ENCODE data around the gene DPPA4. TPM values are rescaled to one million over a fixed set of nuclear protein-coding genes. Genes with fewer than 3 reads are reported as not detected.

The DPPA4 gene
- polyA plus RNA-seq, 1 of the 3 experiments (the other 2 are of a cell fraction): not detected

DNA sequence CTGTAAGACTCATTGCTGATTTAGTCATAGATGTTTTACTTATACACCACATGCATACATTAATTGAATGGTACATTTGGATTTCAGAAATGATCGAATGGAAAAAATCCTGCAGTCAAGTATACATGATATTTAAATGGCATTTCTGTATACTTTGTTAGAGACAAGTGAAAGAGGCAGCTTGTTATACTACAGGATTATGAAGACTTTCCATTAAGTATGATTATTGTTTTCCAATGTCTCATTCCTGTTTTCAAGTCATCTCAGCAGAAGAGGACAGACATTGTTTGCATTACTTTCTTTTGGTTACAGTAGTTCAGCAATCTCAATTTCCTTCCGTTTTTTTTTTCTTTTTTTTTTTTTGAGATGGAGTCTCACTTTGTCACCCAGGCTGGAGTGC, 36.6 kb upstream of the DPPA4 start:
- Histone ChIP-seq H3K79me2 (ENCODE audit: insufficient read depth) (no peaks in the 10 kb centered on the region), H3K9me3 (no peaks in the 10 kb centered on the region), H3F3A (replicated peaks; ENCODE audit: insufficient read depth) (no peaks in the 10 kb centered on the region), H2AFZ (ENCODE audit: low read depth) (no peak overlapping the region), H3K36me3 (replicated peaks in 1 of 2; ENCODE audit: control insufficient read depth in 1 of 2, insufficient read depth in 2 of 2, low read length in 1 of 2) (no peaks in the 10 kb centered on the region), H3K27ac (ENCODE audit: low read depth in 2 of 2, low read length in 1 of 2) (no peak overlapping the region), H3K4me3 (ENCODE audit: low read depth in 2 of 2, low read length in 1 of 2) (no peak overlapping the region), H3K9ac (no peak overlapping the region), H3K9me2 (no peaks in the 10 kb centered on the region), H3K27me3 (ENCODE audit: insufficient read depth) (no peaks in the 10 kb centered on the region), H3K4me2 (no peak overlapping the region), H3K4me1 (ENCODE audit: control insufficient read depth in 1 of 2, insufficient read depth in 2 of 2, low read depth in 1 of 2, low read length in 1 of 2) (no peaks in the 10 kb centered on the region), H4K20me1 (ENCODE audit: insufficient read depth) (no peaks in the 10 kb centered on the region)
- DNase-seq: no peak
- TF ChIP-seq JUND (IDR thresholded peaks at IDR 0.05) (no peak), EP300 (IDR thresholded peaks at IDR 0.05; ENCODE audit: borderline replicate concordance in 1 of 2, low read depth in 1 of 2, low read length in 1 of 2) (no peak), SMC3 (IDR thresholded peaks at IDR 0.05; ENCODE audit: low read depth, low read length) (no peak), YY1 (IDR thresholded peaks at IDR 0.05; ENCODE audit: low read depth) (no peak), MEF2A (IDR thresholded peaks at IDR 0.05; ENCODE audit: borderline replicate concordance, low read depth) (no peak), RAD21 (IDR thresholded peaks at IDR 0.05; ENCODE audit: low read length) (no peak), NRF1 (IDR thresholded peaks at IDR 0.05; ENCODE audit: low read depth, low read length) (no peak), NFIC (IDR thresholded peaks at IDR 0.05; ENCODE audit: borderline replicate concordance) (no peak), POLR2AphosphoS5 (IDR thresholded peaks at IDR 0.05; ENCODE audit: low read depth, low read length) (no peak), FOSL2 (IDR thresholded peaks at IDR 0.05; ENCODE audit: borderline replicate concordance, low read depth) (no peak), EZH2phosphoT487 (IDR thresholded peaks at IDR 0.05; ENCODE audit: borderline replicate concordance, low read depth) (no peak), IRF3 (IDR thresholded peaks at IDR 0.05; ENCODE audit: low read depth, low read length) (no peak), TCF12 (IDR thresholded peaks at IDR 0.05) (no peak), RFX5 (IDR thresholded peaks at IDR 0.05; ENCODE audit: low read length) (no peak), MXI1 (IDR thresholded peaks at IDR 0.05; ENCODE audit: low read depth, low read length) (no peak), RCOR1 (IDR thresholded peaks at IDR 0.05; ENCODE audit: low read length) (no peak)
- TF ChIP-seq, protein P1, sequence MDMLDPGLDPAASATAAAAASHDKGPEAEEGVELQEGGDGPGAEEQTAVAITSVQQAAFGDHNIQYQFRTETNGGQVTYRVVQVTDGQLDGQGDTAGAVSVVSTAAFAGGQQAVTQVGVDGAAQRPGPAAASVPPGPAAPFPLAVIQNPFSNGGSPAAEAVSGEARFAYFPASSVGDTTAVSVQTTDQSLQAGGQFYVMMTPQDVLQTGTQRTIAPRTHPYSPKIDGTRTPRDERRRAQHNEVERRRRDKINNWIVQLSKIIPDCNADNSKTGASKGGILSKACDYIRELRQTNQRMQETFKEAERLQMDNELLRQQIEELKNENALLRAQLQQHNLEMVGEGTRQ (IDR thresholded peaks at IDR 0.05; ENCODE audit: borderline replicate concordance, low read depth, low read length): no peak
- TF ChIP-seq, protein P2, sequence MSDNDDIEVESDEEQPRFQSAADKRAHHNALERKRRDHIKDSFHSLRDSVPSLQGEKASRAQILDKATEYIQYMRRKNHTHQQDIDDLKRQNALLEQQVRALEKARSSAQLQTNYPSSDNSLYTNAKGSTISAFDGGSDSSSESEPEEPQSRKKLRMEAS (IDR thresholded peaks at IDR 0.05; ENCODE audit: low read depth): no peak
- TF ChIP-seq, protein P3, sequence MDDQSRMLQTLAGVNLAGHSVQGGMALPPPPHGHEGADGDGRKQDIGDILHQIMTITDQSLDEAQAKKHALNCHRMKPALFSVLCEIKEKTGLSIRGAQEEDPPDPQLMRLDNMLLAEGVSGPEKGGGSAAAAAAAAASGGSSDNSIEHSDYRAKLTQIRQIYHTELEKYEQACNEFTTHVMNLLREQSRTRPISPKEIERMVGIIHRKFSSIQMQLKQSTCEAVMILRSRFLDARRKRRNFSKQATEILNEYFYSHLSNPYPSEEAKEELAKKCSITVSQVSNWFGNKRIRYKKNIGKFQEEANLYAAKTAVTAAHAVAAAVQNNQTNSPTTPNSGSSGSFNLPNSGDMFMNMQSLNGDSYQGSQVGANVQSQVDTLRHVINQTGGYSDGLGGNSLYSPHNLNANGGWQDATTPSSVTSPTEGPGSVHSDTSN (IDR thresholded peaks at IDR 0.05): no peak
- WGBS (ENCODE audit: low lambda C conversion rate): 34% methylated on average over 2 of the region's 2 CpGs
- ChIA-PET CTCF (no interaction called here), POLR2A (no interaction called here)

Measured in SK-N-SH (cell line).